SU-DHL-6 (cell line): Measurements from ENCODE around the gene DALRD3.

ENCODE experiments used
- H2AFZ ChIP-seq: fragments of 200-600 bp; sonication (generic); 2 replicates; pipeline ENCODE4 v1.6.1; 2014; ENCODE audit warnings: low read depth, mild to moderate bottlenecking, moderate library complexity, mixed read lengths, antibody characterized with exemption, low read length; ENCODE audit not compliant: severe bottlenecking
- H3F3A ChIP-seq: fragments of 200-600 bp; shearing (Covaris generic); 2 replicates; pipeline ENCODE4 v1.6.0; 2016; ENCODE audit warnings: antibody characterized with exemption, mild to moderate bottlenecking; ENCODE audit not compliant: insufficient read depth
- H3K27ac ChIP-seq: fragments of 200-600 bp; sonication (generic); 2 replicates; pipeline ENCODE4 v1.5.1; 2016; ENCODE audit warnings: low read depth, mild to moderate bottlenecking, low read length, moderate library complexity, mixed read lengths
- H3K27me3 ChIP-seq: fragments of 200-600 bp; sonication (generic), shearing (Covaris generic); 2 replicates; pipeline ENCODE4 v1.6.0; 2014; ENCODE audit warnings: mild to moderate bottlenecking, low read length
- H3K36me3 ChIP-seq: fragments of 200-600 bp; sonication (generic); 2 replicates; pipeline ENCODE4 v1.6.1; 2014; ENCODE audit warnings: mild to moderate bottlenecking, low read length, mixed read lengths
- H3K4me2 ChIP-seq: fragments of 300-600, 200-600 bp; shearing (Covaris generic), sonication (generic); 2 replicates; pipeline ENCODE4 v1.6.0; 2014; ENCODE audit warnings: low read length, low read depth, mild to moderate bottlenecking; ENCODE audit not compliant: poor library complexity, severe bottlenecking
- H3K4me3 ChIP-seq: fragments of 200-600 bp; sonication (generic); 2 replicates; pipeline ENCODE4 v1.5.1; 2014; ENCODE audit warnings: antibody characterized with exemption, low read length, mild to moderate bottlenecking, mixed read lengths; ENCODE audit not compliant: insufficient read depth, poor library complexity, severe bottlenecking
- H3K79me2 ChIP-seq: fragments of 200-600 bp; sonication (generic); 2 replicates; pipeline ENCODE4 v1.6.1; 2014; ENCODE audit warnings: mild to moderate bottlenecking, low read length, moderate library complexity; ENCODE audit not compliant: insufficient read depth
- H3K9ac ChIP-seq: fragments of 200-600 bp; sonication (generic); 2 replicates; pipeline ENCODE4 v1.7.0; 2014; ENCODE audit warnings: mild to moderate bottlenecking, low read length
- H3K9me2 ChIP-seq: fragments of 200-600 bp; sonication (generic); replicated peaks from 2 replicates; pipeline ENCODE4 v1.6.1; 2014; ENCODE audit warnings: low read length; ENCODE audit not compliant: insufficient read depth
- H3K9me3 ChIP-seq: fragments of 200-600 bp; sonication (generic); 2 replicates; pipeline ENCODE4 v1.6.1; 2014; ENCODE audit warnings: low read length, mixed read lengths; ENCODE audit not compliant: insufficient read depth
- H4K20me1 ChIP-seq: fragments of 200-600 bp; sonication (generic); 2 replicates; pipeline ENCODE4 v1.6.1; 2014; ENCODE audit warnings: low read depth, mild to moderate bottlenecking, antibody characterized with exemption, low read length, moderate library complexity, mixed read lengths
- CTCF ChIP-seq: fragments of 200-600 bp; sonication (generic); IDR thresholded peaks from one replicate; pipeline ENCODE4 v1.5.1; 2017; ENCODE audit warnings: antibody characterized with exemption, mild to moderate bottlenecking, low read length, moderate library complexity; ENCODE audit not compliant: insufficient read depth, poor library complexity, severe bottlenecking
- EZH2phosphoT487 ChIP-seq: fragments of 200-600 bp; sonication (generic), shearing (Covaris generic); conservative IDR thresholded peaks from 2 replicates; pipeline ENCODE4 v1.6.1; 2018; ENCODE audit warnings: mild to moderate bottlenecking, antibody characterized with exemption, low read length, moderate library complexity, mixed read lengths

The DALRD3 gene

GRCh38 chr3:49028673-49029562 lies 10.5 kb upstream of the DALRD3 start, which contains the start of gene IMPDH2:
Gene IMPDH2, minus strand, starts transcription at chr3:49029398. Its CDS starts 48 bp downstream, at chr3:49029350.
- TF ChIP-seq CTCF (no peak), EZH2phosphoT487 (no peak)
- peak within 1 kb of the TSS; percentile 68 for H3K4me2 ChIP-seq
- H3K4me3 ChIP-seq = peak within 1 kb of the TSS; percentile 60
- H3K27ac ChIP-seq = peak within 1 kb of the TSS; percentile 59
- H3K9me3 ChIP-seq = no peaks in the 10 kb centered on the region
- no peaks in the 10 kb centered on the region for H3K27me3 ChIP-seq
- H3K9me2 ChIP-seq = no peaks in the 10 kb centered on the region
- H3K9ac ChIP-seq = peak within 1 kb of the TSS; percentile 83
- no peaks in the 10 kb centered on the region for H4K20me1 ChIP-seq
- H3K36me3 ChIP-seq = peaks cover 15% of the 10 kb centered on the region
- H3F3A ChIP-seq = peaks cover 23% of the 10 kb centered on the region
- no peak within 1 kb of the TSS for H2AFZ ChIP-seq
- peaks cover 19% of the 10 kb centered on the region for H3K79me2 ChIP-seq

DNA sequence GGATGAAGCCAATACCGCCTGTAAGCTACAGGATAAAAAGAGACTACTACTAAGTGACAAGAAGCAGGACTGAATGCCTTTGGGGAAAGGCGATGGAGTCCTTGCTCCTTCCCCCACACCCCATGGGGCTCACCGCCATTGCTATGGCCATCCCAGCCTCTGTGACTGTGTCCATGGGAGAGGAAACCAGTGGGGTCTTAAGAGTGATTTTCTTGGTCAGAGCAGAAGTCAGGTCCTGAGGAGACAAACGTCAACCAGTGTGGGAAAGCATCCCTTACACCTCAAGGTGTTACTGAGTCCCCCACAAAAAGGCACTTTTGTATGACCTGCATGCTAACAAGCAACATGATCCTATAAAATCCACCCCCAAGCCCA lies 9.9 kb upstream of the DALRD3 start:
- peaks cover 27% of the 10 kb centered on the region for H3F3A ChIP-seq

GRCh38 chr3:49027634-49028033 lies 9.3 kb upstream of the DALRD3 start:
- Histone ChIP-seq H3K9ac (peak overlapping the region; percentile 83; the same call in 1 of the 2 replicates), H3F3A (peaks cover 33% of the 10 kb centered on the region), H3K79me2 (peaks cover 25% of the 10 kb centered on the region), H3K9me2 (no peaks in the 10 kb centered on the region), H3K36me3 (0 out of 2 replicates have a peak, but pooled peaks cover 11% of the 10 kb centered on the region), H2AFZ (no peak overlapping the region), H3K27me3 (no peaks in the 10 kb centered on the region), H3K4me3 (no peak overlapping the region), H3K9me3 (no peaks in the 10 kb centered on the region), H4K20me1 (no peaks in the 10 kb centered on the region), H3K4me2 (peak overlapping the region; percentile 68), H3K27ac (0 out of 2 replicates have a peak overlapping the region, but pooled peaks have one; percentile 59)
- TF ChIP-seq EZH2phosphoT487 (no peak), CTCF (no peak)

More for the DNA sequence above, 9.9 kb upstream of the DALRD3 start:
- TF ChIP-seq CTCF (no peak), EZH2phosphoT487 (no peak)
- no peaks in the 10 kb centered on the region for H3K9me2 ChIP-seq
- H2AFZ ChIP-seq = no peak overlapping the region
- peak overlapping the region; percentile 60 for H3K4me3 ChIP-seq
- peaks cover 19% of the 10 kb centered on the region for H3K79me2 ChIP-seq
- peak overlapping the region; percentile 68 for H3K4me2 ChIP-seq
- no peaks in the 10 kb centered on the region for H3K27me3 ChIP-seq
- peak overlapping the region; percentile 59 for H3K27ac ChIP-seq
- peaks cover 14% of the 10 kb centered on the region for H3K36me3 ChIP-seq
- H4K20me1 ChIP-seq = no peaks in the 10 kb centered on the region
- H3K9ac ChIP-seq = peak overlapping the region; percentile 83
- no peaks in the 10 kb centered on the region for H3K9me3 ChIP-seq
